ENCODE data around the gene HS6ST2.

The HS6ST2 gene

DNA sequence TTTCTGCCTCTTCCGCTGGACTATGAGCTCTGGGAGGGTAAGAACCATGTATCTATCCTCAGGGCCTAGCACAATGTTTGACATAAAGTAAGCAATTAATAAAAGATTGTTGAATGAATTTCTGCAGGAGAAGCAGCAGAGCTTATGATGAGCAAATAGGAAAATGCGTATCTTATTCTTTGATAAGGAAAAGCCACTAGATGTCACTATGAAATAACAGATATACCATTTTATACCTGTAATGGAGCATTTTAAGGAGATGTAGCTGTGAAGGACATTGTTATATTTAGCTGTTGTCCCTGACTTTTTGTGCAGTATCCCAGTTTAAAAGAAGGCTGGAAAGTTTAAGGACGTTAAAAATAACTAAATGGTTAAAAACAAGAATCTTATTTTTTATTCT, 322.3 kb downstream of the HS6ST2 start:
- TF ChIP-seq SIN3A (IDR thresholded peaks at IDR 0.05; ENCODE audit: borderline replicate concordance, insufficient read depth, low read length) = no peak
- TF ChIP-seq TAF1 (IDR thresholded peaks at IDR 0.05; ENCODE audit: borderline replicate concordance, insufficient read depth, low read length) = no peak
- no peak for TF ChIP-seq POLR2AphosphoS5 (IDR thresholded peaks at IDR 0.05; ENCODE audit: low read depth, low read length)
- no peak for TF ChIP-seq FOXP2 (optimal IDR thresholded peaks at IDR 0.05; ENCODE audit: borderline replicate concordance, extremely low read depth, extremely low read length, insufficient read depth)
- no peak for TF ChIP-seq REST (IDR thresholded peaks at IDR 0.05; ENCODE audit: insufficient read depth in 1 of 2, low read depth in 2 of 2, low read length in 2 of 2)

GRCh38 chrX:132634521-132634920, 323.9 kb downstream of the HS6ST2 start:
- TF ChIP-seq POLR2AphosphoS5 (IDR thresholded peaks at IDR 0.05; ENCODE audit: low read depth, low read length) (no peak), SIN3A (IDR thresholded peaks at IDR 0.05; ENCODE audit: borderline replicate concordance, insufficient read depth, low read length) (no peak), FOXP2 (optimal IDR thresholded peaks at IDR 0.05; ENCODE audit: borderline replicate concordance, extremely low read depth, extremely low read length, insufficient read depth) (no peak), REST (IDR thresholded peaks at IDR 0.05; ENCODE audit: insufficient read depth in 1 of 2, low read depth in 2 of 2, low read length in 2 of 2) (no peak), TAF1 (IDR thresholded peaks at IDR 0.05; ENCODE audit: borderline replicate concordance, insufficient read depth, low read length) (no peak)

DNA sequence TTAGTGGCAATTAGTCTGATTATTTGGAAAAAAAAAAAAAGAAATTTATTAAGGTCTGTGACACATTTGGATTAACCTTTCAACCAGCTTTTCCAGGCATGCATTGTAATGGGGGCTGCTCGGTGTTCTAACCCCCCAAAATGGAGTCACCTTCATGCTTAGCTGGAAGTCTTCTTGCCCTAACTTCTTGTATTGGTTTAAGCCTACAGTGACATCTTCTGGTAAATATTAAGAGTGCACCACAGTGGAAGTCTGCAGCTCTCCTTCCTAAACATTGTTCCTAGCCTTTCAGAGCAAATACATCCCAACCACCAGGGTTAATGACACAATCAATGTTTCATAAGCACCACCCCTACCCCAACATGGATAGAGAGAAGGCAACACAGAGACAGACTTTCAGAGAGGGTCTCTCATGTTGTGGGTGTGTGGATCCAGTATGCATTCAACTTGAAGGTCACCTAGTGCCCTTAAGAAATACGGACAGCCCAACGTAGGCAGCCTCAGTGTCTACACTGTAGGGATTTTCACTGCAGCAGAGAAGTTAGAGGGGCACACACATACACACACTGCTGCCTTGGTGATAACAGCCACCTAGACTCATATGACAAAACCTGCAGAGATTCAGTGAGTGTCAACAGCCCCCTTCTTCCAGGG, 326.7 kb downstream of the HS6ST2 start:
- TF ChIP-seq TAF1 (IDR thresholded peaks at IDR 0.05; ENCODE audit: borderline replicate concordance, insufficient read depth, low read length) = no peak
- TF ChIP-seq FOXP2 (optimal IDR thresholded peaks at IDR 0.05; ENCODE audit: borderline replicate concordance, extremely low read depth, extremely low read length, insufficient read depth) = no peak
- TF ChIP-seq POLR2AphosphoS5 (IDR thresholded peaks at IDR 0.05; ENCODE audit: low read depth, low read length) = no peak
- no peak for TF ChIP-seq REST (IDR thresholded peaks at IDR 0.05; ENCODE audit: insufficient read depth in 1 of 2, low read depth in 2 of 2, low read length in 2 of 2)
- TF ChIP-seq SIN3A (IDR thresholded peaks at IDR 0.05; ENCODE audit: borderline replicate concordance, insufficient read depth, low read length) = no peak

- TF ChIP-seq POLR2AphosphoS5 (IDR thresholded peaks at IDR 0.05; ENCODE audit: low read depth, low read length) = no peak
- TF ChIP-seq TAF1 (IDR thresholded peaks at IDR 0.05; ENCODE audit: borderline replicate concordance, insufficient read depth, low read length) = no peak
- no peak for TF ChIP-seq SIN3A (IDR thresholded peaks at IDR 0.05; ENCODE audit: borderline replicate concordance, insufficient read depth, low read length)
- TF ChIP-seq FOXP2 (optimal IDR thresholded peaks at IDR 0.05; ENCODE audit: borderline replicate concordance, extremely low read depth, extremely low read length, insufficient read depth) = no peak
- no peak for TF ChIP-seq REST (IDR thresholded peaks at IDR 0.05; ENCODE audit: insufficient read depth in 1 of 2, low read depth in 2 of 2, low read length in 2 of 2)
These were observed 334.0 kb downstream of the HS6ST2 start for GRCh38 chrX:132624466-132624865.

Measured in PFSK-1 (cell line).